Upper lobe of left lung (tissue), 6 donors: Measurements from ENCODE around the gene MTHFD2. TPM values are rescaled to one million over a fixed set of nuclear protein-coding genes. Genes with fewer than 3 reads are reported as not detected.
"Not testable (repeated sequence)": the region's sequence is repeated elsewhere in the genome, so short reads cannot be mapped to it uniquely, and the experiment has no call there.

Experiments used
- ATAC-seq, 2 donors: fragments of 200-7000 bp; cut with Tn5 transposase; one replicate each; pipeline ENCODE4 v1.9.1; 2022; ENCODE audit warnings: mild to moderate bottlenecking in 2 of 2, moderate library complexity in 2 of 2; ENCODE audit not compliant: low FRiP score in 2 of 2
- DNase-seq, 2 donors: peaks; one replicate each; pipeline ENCODE4 v3.0.0-alpha.2; 2019 to 2020
- H3K27ac ChIP-seq, 4 donors: fragments of 200-600 bp; sonication (generic); one replicate each; pipeline ENCODE4 v1.5.1; 2016 to 2019
- H3K27me3 ChIP-seq, 4 donors: fragments of 200-600 bp; sonication (generic); one replicate each; pipeline ENCODE4 v1.5.1; 2017 to 2019
- H3K36me3 ChIP-seq, 4 donors: fragments of 200-600 bp; sonication (generic); one replicate each; pipeline ENCODE4 v1.5.1; 2016 to 2019
- H3K4me1 ChIP-seq, 4 donors: fragments of 200-600 bp; sonication (generic); one replicate each; pipeline ENCODE4 v1.5.1; 2018 to 2019
- H3K4me3 ChIP-seq, 4 donors: fragments of 200-600 bp; sonication (generic); one replicate each; pipeline ENCODE4 v1.5.1; 2017 to 2019; ENCODE audit warnings: mild to moderate bottlenecking in 2 of 4, moderate library complexity in 1 of 4
- H3K9me3 ChIP-seq, 4 donors: fragments of 200-600 bp; sonication (generic); one replicate each; pipeline ENCODE4 v1.5.1; 2018 to 2019
- CTCF ChIP-seq, 6 experiments: fragments of 450-650 bp in 4 of 6; fragments of 200-600 bp in 2 of 6; sonication (generic) in 2 of 6; IDR thresholded peaks; one replicate each; pipeline ENCODE4 v1.5.1; 2016 to 2019; ENCODE audit warnings: antibody characterized with exemption in 6 of 6
- EP300 ChIP-seq, 4 donors: sonication (generic); formaldehyde crosslinking; IDR thresholded peaks; one replicate each; pipeline ENCODE4 v1.5.1; 2017; ENCODE audit warnings: antibody characterized with exemption in 4 of 4, control low read depth in 2 of 4
- POLR2A ChIP-seq, 4 donors: fragments of 450-650 bp; IDR thresholded peaks; one replicate each; pipeline ENCODE4 v1.5.1; 2016 to 2017; ENCODE audit warnings: antibody characterized with exemption in 4 of 4, mild to moderate bottlenecking in 2 of 4
- POLR2AphosphoS5 ChIP-seq, 2 donors: sonication (generic); formaldehyde crosslinking; IDR thresholded peaks; one replicate each; pipeline ENCODE4 v1.5.1; 2017; ENCODE audit warnings: antibody characterized with exemption in 2 of 2
- WGBS, 2 donors: methylation state at CpG; one replicate each; pipeline ENCODE4 v1.1.5; 2017 to 2018; 5-methylcytosine and 5-hydroxymethylcytosine counted together
- total RNA-seq, 6 donors: library from RNA; depleted of rRNA in 4 of 6; stranded (reverse); fragments of >200 nt in 4 of 6; gene quantifications; one replicate each; pipeline versions ENCODE4 v1.1.0 to v1.2.1, GENCODE V29; 2016 to 2021
- donor health status: DM: no; HTN: no; CAD: no; lungs with moderate emphysema.
- donor health status: DM: no; HTN: yes; CAD: no; lungs with severe emphysema.

The MTHFD2 gene
- total RNA-seq, 6 donors from 2014 or later = 8.4 to 68.1 (median 34.5) TPM

DNA sequence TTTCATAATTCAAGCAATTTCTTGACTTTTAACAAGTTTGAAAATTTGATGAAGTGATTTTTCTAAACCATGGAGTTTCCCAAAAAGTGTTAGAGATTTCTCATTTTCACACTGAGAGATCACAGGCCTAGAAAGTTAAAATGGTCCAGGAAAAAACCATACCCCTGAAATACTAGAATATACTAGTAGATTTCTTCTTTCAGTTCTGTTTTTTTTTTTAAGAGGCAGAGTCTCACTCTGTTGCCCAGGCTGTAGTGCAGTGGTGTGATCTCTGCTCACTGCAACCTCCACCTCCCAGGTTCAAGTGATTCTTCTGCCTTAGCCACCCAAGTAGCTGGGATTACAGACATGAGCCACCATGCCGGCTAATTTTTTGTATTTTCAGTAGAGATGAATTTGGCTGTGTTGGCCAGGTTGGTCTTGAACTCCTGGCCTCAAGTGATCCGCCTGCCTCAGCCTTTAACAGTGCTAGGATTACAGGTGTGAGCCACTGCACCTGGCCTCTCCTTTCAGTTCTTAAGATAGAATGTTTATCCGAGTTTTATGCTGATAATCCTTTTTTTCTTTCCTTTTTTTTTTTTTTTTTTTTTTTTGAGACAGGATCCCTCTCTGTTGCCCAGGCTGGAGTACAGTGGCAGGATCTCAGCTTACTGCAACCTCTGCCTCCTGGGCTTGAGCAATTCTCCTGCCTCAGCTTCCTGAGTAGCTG is 14.4 kb downstream of the MTHFD2 start:
- H3K27me3 ChIP-seq = no peaks in the 10 kb centered on the region
- H3K27ac ChIP-seq = no peak overlapping the region
- H3K9me3 ChIP-seq = no peaks in the 10 kb centered on the region
- H3K4me1 ChIP-seq = no peaks in the 10 kb centered on the region
- TF ChIP-seq POLR2A (IDR thresholded peaks at IDR 0.05) (no peak), EP300 (IDR thresholded peaks at IDR 0.05) (no peak), POLR2AphosphoS5 (IDR thresholded peaks at IDR 0.05) (no peak), CTCF (IDR thresholded peaks at IDR 0.05) (no peak)
- H3K4me3 ChIP-seq = no peak overlapping the region
- no peak for ATAC-seq
- peaks cover 8 to 76% (median 48%) of the 10 kb centered on the region in 4 donors for H3K36me3 ChIP-seq
- WGBS, 2 donors = 90 to 91% methylated on average over 3 of the region's 3 CpGs
- no peak for DNase-seq

GRCh38 chr2:74215771-74216170 is 17.4 kb downstream of the MTHFD2 start:
- ATAC-seq, DNase-seq, H3K27ac ChIP-seq, H3K27me3 ChIP-seq, H3K9me3 ChIP-seq, H3K4me1 ChIP-seq, H3K4me3 ChIP-seq: not testable (repeated sequence)
- WGBS, 2 donors = 95 to 96% methylated on average over 6 of the region's 6 CpGs
- H3K36me3 ChIP-seq = peaks cover 4 to 49% (median 32%) of the 10 kb centered on the region in 4 donors

GRCh38 chr2:74216642-74217041 is 18.2 kb downstream of the MTHFD2 start:
- ATAC-seq (no peak), DNase-seq (no peak)
- Histone ChIP-seq H3K4me1 (no peaks in the 10 kb centered on the region), H3K4me3 (no peak overlapping the region), H3K9me3 (no peaks in the 10 kb centered on the region), H3K36me3 (peaks cover 4 to 44% (median 30%) of the 10 kb centered on the region in 4 donors), H3K27me3 (no peaks in the 10 kb centered on the region), H3K27ac (no peak overlapping the region)
- no peak for TF ChIP-seq CTCF (IDR thresholded peaks at IDR 0.05)
- 88 to 95% methylated on average over 2 of the region's 2 CpGs for WGBS, 2 donors

GRCh38 chr2:74219846-74220486 is 21.6 kb downstream of the MTHFD2 start:
- no peak for DNase-seq
- Histone ChIP-seq H3K27ac (no peak overlapping the region), H3K27me3 (no peaks in the 10 kb centered on the region), H3K4me1 (no peaks in the 10 kb centered on the region), H3K9me3 (no peaks in the 10 kb centered on the region), H3K4me3 (no peak overlapping the region), H3K36me3 (peaks cover 3 to 18% (median 9%) of the 10 kb centered on the region in 4 donors)
- no peak for ATAC-seq
- TF ChIP-seq CTCF (IDR thresholded peaks at IDR 0.05) (no peak), EP300 (IDR thresholded peaks at IDR 0.05) (no peak), POLR2A (IDR thresholded peaks at IDR 0.05) (no peak), POLR2AphosphoS5 (IDR thresholded peaks at IDR 0.05) (no peak)
- 89 to 97% methylated on average over 5 of the region's 5 CpGs for WGBS, 2 donors

- Histone ChIP-seq H3K9me3 (no peaks in the 10 kb centered on the region), H3K36me3 (peaks cover 0 to 15% (median 6%) of the 10 kb centered on the region in 4 donors), H3K4me3 (no peak overlapping the region), H3K27me3 (no peaks in the 10 kb centered on the region), H3K27ac (no peak overlapping the region), H3K4me1 (no peaks in the 10 kb centered on the region)
- TF ChIP-seq POLR2AphosphoS5 (IDR thresholded peaks at IDR 0.05) (no peak), EP300 (IDR thresholded peaks at IDR 0.05) (no peak), CTCF (IDR thresholded peaks at IDR 0.05) (no peak), POLR2A (IDR thresholded peaks at IDR 0.05) (no peak)
- ATAC-seq (no peak), DNase-seq (no peak)
- 94 to 97% methylated on average over 6 of the region's 6 CpGs for WGBS, 2 donors
These were observed 22.7 kb downstream of the MTHFD2 start for GRCh38 chr2:74221091-74221490.
